Nephron (organoid): ENCODE results near the gene DENND6A.
"Not testable (repeated sequence)": the region's sequence is repeated elsewhere in the genome, so short reads cannot be mapped to it uniquely, and the experiment has no call there.

Experiments
- H3K27ac Mint-ChIP-seq, 3 experiments: 2 replicates each; pipeline ENCODE4 v1.8.0; 2020; ENCODE audit warnings: mixed read lengths in 3 of 3, mild to moderate bottlenecking in 2 of 3, moderate library complexity in 1 of 3
- H3K27me3 Mint-ChIP-seq: 2 replicates; pipeline ENCODE4 v1.8.0; 2021; ENCODE audit warnings: low read depth, mild to moderate bottlenecking, moderate library complexity, mixed read lengths
- H3K36me3 Mint-ChIP-seq: 2 replicates; pipeline ENCODE4 v1.8.0; 2020; ENCODE audit warnings: low read depth, mixed read lengths
- H3K4me1 Mint-ChIP-seq: 2 replicates; pipeline ENCODE4 v1.8.0; 2020; ENCODE audit warnings: mixed read lengths
- H3K4me3 Mint-ChIP-seq, 3 experiments: 2 replicates each; pipeline ENCODE4 v1.8.0; 2020; ENCODE audit warnings: mild to moderate bottlenecking in 3 of 3, mixed read lengths in 3 of 3, moderate library complexity in 2 of 3
- H3K9me3 Mint-ChIP-seq: 2 replicates; pipeline ENCODE4 v1.8.0; 2020; ENCODE audit warnings: mixed read lengths
- TF ChIP-seq, protein P1 (sequence below), 3 experiments: fragments of 200-600 bp; sonication (generic); IDR thresholded peaks; one replicate each; pipeline ENCODE4 v1.5.0; 2021; ENCODE audit warnings: antibody characterized with exemption in 3 of 3; ENCODE audit not compliant: unreplicated experiment in 3 of 3

The DENND6A gene

GRCh38 chr3:57718118-57718517, 25.2 kb upstream of the DENND6A start:
- H3K27me3 Mint-ChIP-seq: peaks cover 4% of the 10 kb centered on the region
- H3K27ac Mint-ChIP-seq: no peak overlapping the region
- no peaks in the 10 kb centered on the region for H3K4me1 Mint-ChIP-seq
- TF ChIP-seq, protein P1, sequence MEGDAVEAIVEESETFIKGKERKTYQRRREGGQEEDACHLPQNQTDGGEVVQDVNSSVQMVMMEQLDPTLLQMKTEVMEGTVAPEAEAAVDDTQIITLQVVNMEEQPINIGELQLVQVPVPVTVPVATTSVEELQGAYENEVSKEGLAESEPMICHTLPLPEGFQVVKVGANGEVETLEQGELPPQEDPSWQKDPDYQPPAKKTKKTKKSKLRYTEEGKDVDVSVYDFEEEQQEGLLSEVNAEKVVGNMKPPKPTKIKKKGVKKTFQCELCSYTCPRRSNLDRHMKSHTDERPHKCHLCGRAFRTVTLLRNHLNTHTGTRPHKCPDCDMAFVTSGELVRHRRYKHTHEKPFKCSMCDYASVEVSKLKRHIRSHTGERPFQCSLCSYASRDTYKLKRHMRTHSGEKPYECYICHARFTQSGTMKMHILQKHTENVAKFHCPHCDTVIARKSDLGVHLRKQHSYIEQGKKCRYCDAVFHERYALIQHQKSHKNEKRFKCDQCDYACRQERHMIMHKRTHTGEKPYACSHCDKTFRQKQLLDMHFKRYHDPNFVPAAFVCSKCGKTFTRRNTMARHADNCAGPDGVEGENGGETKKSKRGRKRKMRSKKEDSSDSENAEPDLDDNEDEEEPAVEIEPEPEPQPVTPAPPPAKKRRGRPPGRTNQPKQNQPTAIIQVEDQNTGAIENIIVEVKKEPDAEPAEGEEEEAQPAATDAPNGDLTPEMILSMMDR (IDR thresholded peaks at IDR 0.05; ENCODE audit: unreplicated experiment in 3 of 3): no peak
- H3K36me3 Mint-ChIP-seq: no peaks in the 10 kb centered on the region
- no peaks in the 10 kb centered on the region for H3K9me3 Mint-ChIP-seq
- H3K4me3 Mint-ChIP-seq: no peak overlapping the region

GRCh38 chr3:57717205-57717868, 24.5 kb upstream of the DENND6A start:
- H3K4me3 Mint-ChIP-seq: no peak overlapping the region
- no peaks in the 10 kb centered on the region for H3K4me1 Mint-ChIP-seq
- H3K36me3 Mint-ChIP-seq: no peaks in the 10 kb centered on the region
- TF ChIP-seq, protein P1 (IDR thresholded peaks at IDR 0.05; ENCODE audit: unreplicated experiment in 3 of 3): no peak
- no peaks in the 10 kb centered on the region for H3K9me3 Mint-ChIP-seq
- H3K27me3 Mint-ChIP-seq: peaks cover 3% of the 10 kb centered on the region
- no peak overlapping the region for H3K27ac Mint-ChIP-seq

DNA sequence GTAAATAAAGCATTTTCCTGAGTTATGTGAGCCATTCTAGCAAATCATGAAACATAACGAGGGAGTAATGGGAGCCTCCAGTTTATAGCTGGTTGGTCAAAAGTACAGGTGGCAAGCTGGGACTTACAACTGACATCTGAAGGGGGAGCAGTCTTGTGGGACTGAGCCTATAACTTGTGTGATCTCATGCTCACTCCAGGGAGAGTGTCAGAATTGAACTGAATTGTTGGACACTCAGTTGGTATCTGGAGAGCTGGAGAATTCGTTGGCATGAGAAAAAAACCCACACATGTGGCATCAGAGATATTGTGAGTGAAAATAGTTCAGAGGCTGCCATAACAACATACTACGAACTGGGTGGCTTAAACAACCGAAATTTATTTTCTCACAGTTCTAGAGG, 22.8 kb upstream of the DENND6A start:
- Mint-ChIP-seq H3K9me3 (no peaks in the 10 kb centered on the region), H3K4me1 (no peaks in the 10 kb centered on the region)

DNA sequence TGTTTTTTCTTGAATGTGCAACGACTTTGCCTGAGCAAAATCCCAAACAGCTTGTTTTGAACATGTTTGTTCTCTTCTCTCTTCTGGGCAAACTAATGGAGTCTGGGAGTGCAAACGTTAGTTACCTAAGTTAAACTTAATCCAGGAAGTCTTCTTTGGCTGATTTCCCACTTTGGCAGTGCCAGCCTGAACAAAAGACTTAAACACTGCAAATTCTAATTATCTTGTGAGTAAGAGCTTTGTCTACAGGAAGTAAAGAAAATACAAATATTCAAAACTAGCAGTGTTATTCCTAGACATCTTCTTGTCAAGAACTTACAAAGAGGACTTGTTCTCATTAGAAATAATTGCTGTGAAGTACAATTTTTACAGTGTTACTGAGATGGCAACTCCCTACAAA, 16.7 kb upstream of the DENND6A start:
- Mint-ChIP-seq H3K4me3 (no peak overlapping the region), H3K27ac (peak overlapping the region in 2 of 3 experiments; percentile 74 to 80), H3K27me3 (no peaks in the 10 kb centered on the region), H3K4me1 (no peaks in the 10 kb centered on the region), H3K9me3 (peaks cover 5% of the 10 kb centered on the region), H3K36me3 (no peaks in the 10 kb centered on the region)
- TF ChIP-seq, protein P1 (IDR thresholded peaks at IDR 0.05; ENCODE audit: unreplicated experiment in 3 of 3): no peak

More for the DNA sequence above, 22.8 kb upstream of the DENND6A start:
- TF ChIP-seq, protein P1 (IDR thresholded peaks at IDR 0.05; ENCODE audit: unreplicated experiment in 3 of 3): no peak
- H3K27me3 Mint-ChIP-seq: no peaks in the 10 kb centered on the region
- H3K4me3 Mint-ChIP-seq: no peak overlapping the region
- no peaks in the 10 kb centered on the region for H3K36me3 Mint-ChIP-seq
- no peak overlapping the region for H3K27ac Mint-ChIP-seq

- Mint-ChIP-seq H3K4me1 (no peaks in the 10 kb centered on the region), H3K27me3 (no peaks in the 10 kb centered on the region), H3K27ac (peak overlapping the region in 1 of 3 experiments; percentile 80), H3K36me3 (no peaks in the 10 kb centered on the region), H3K9me3 (peaks cover 5% of the 10 kb centered on the region), H3K4me3 (no peak overlapping the region)
- TF ChIP-seq, protein P1 (IDR thresholded peaks at IDR 0.05; ENCODE audit: unreplicated experiment in 3 of 3): no peak
These were observed 16.2 kb upstream of the DENND6A start for GRCh38 chr3:57709031-57709430.

DNA sequence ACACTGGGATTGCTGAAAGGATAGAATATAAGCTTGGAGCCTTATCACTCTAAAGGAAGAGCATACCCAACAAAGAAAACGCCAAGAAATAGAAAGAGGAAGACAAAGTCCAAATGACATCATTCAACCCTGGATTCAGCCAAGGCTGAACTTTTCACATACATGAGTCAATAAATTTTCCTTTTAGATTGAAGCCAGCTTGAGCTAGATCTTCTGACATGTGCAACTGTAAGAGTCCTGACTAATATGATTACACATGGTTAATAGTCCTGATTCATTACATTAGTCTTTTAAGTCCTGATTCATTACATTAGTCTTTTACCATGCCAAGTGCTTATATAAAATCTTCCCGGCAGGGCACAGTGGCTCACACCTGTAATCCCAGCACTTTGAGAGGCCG, 13.6 kb upstream of the DENND6A start:
- Mint-ChIP-seq H3K27ac (no peak overlapping the region), H3K36me3 (no peaks in the 10 kb centered on the region), H3K9me3 (peaks cover 5% of the 10 kb centered on the region), H3K4me3 (no peak overlapping the region), H3K27me3 (no peaks in the 10 kb centered on the region), H3K4me1 (no peaks in the 10 kb centered on the region)
- TF ChIP-seq, protein P1 (IDR thresholded peaks at IDR 0.05; ENCODE audit: unreplicated experiment in 3 of 3): no peak

DNA sequence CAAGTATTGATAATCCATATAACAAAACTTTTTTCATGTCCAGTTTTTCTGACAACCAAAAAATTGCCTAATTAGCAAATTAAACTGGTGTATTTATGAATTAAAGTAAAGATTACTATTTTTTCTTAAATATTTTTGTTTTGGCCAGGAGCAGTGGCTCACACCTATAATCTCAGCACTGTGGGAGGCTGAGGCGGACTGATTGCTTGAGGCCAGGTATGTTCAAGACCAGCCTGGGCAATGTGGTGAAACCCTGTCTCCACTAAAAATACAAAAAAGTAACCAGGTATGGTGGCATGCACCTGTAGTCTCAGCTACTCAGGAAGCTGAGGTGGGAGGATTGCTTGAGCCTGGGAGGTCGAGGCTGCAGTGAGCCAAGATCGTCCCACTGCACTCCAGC, 12.5 kb upstream of the DENND6A start:
- not testable (repeated sequence) for H3K9me3 Mint-ChIP-seq

More for the DNA sequence above, 12.5 kb upstream of the DENND6A start:
- H3K36me3 Mint-ChIP-seq, H3K27me3 Mint-ChIP-seq, H3K4me1 Mint-ChIP-seq, H3K27ac Mint-ChIP-seq, H3K4me3 Mint-ChIP-seq: not testable (repeated sequence)
